Measurements from ENCODE around the gene MUSTN1.

MUSTN1 gene

GRCh38 chr3:52822363-52822762 is 12.5 kb downstream of the MUSTN1 start:
- DNase-seq (ENCODE audit: low read depth) = no peak
- TF ChIP-seq CTCF (IDR thresholded peaks at IDR 0.05; ENCODE audit: control insufficient read depth, extremely low read depth, insufficient read depth) = no peak

DNA sequence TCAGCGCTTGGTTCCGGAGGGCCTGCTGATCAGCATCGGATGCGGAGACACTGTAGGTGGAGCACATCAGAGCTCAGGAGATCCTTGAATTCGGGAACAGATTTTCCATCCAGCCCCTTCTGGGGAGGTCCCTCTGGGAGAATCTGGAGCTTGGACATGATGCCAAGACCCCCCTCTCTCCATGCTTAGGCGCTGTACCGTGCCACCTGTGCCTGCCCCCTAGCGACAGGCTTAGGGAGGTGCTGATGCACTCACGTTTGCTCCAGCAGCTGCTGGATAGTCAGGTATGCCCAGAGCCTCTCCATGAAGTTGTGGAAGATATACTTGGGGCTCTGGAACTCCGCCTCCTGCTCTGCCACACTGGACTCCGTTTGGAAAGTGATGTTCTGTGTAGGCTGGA is 14.1 kb downstream of the MUSTN1 start:
- peak; percentile 74 for TF ChIP-seq CTCF (IDR thresholded peaks at IDR 0.05; ENCODE audit: control insufficient read depth, extremely low read depth, insufficient read depth)
- no peak overlapping the region for H3K4me3 ChIP-seq (ENCODE audit: low read depth, low read length)
- no peak for DNase-seq (ENCODE audit: low read depth)

More at GRCh38 chr3:52822363-52822762, 12.5 kb downstream of the MUSTN1 start:
- no peak overlapping the region for H3K4me3 ChIP-seq (ENCODE audit: low read depth, low read length)

DNA sequence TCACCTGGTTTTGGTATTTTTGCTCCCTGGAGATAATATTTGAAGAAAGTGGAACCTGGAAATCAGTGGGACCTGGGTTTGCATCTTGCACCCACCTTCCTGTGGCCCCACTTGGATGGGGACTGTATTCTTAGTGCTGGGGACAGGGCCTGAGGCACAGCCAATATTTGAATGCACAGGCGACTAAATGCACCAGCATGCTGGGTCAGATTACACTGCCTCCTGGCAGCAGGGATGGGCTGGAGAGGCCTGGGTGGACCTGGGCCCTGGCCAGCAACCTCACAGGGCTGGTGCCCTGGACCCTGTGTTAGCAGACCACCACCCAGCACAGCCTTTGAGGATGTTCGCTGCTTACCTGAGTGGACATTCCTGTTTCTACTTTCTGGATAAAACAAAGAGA is 14.9 kb downstream of the MUSTN1 start:
- TF ChIP-seq CTCF (IDR thresholded peaks at IDR 0.05; ENCODE audit: control insufficient read depth, extremely low read depth, insufficient read depth) = no peak
- DNase-seq (ENCODE audit: low read depth) = no peak
- H3K4me3 ChIP-seq (ENCODE audit: low read depth, low read length) = no peak overlapping the region

DNA sequence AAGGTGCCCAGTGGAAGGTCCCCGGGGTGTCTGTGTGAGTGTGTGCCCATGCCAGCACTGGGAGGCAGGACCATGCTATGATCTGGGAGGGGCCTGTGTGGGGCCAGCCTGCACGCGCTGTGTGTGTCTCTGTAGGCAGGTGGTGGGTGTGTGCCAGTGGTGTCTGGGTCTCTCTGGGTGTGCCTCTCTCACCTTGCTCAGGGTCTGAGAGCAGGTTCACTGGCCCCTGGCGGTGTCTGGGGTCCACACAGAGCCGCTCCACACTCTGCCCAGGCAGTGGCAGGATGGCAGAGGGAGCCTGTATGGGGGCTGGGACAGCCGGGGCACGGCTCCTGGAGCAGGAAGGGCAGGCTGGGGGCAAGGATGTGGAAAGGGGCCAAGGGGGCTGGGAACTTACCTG is 17.0 kb downstream of the MUSTN1 start:
- no peak for DNase-seq (ENCODE audit: low read depth)
- no peak for TF ChIP-seq CTCF (IDR thresholded peaks at IDR 0.05; ENCODE audit: control insufficient read depth, extremely low read depth, insufficient read depth)
- H3K4me3 ChIP-seq (ENCODE audit: low read depth, low read length) = no peak overlapping the region

DNA sequence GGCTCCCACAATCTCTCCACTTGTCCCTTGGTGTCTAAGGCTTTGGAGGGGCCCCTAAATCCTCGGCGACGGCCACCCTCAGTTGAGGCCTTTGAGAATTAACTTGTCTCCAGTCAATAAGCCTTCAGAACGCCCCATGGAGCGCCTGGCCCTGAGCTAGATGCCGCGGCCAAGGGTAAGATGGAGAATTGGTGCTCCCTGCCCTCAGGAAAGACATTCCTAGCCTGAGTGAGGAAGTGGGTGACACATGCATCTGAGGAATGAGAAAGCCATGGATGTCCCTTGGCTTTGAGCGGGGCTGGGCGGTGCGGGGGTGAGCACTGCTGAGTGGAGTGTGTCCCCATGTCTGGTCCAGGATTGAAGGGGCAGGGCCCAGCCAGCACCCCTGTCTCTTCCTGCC is 17.6 kb downstream of the MUSTN1 start:
- H3K4me3 ChIP-seq (ENCODE audit: low read depth, low read length) = no peak overlapping the region
- TF ChIP-seq CTCF (IDR thresholded peaks at IDR 0.05; ENCODE audit: control insufficient read depth, extremely low read depth, insufficient read depth) = no peak

DNA sequence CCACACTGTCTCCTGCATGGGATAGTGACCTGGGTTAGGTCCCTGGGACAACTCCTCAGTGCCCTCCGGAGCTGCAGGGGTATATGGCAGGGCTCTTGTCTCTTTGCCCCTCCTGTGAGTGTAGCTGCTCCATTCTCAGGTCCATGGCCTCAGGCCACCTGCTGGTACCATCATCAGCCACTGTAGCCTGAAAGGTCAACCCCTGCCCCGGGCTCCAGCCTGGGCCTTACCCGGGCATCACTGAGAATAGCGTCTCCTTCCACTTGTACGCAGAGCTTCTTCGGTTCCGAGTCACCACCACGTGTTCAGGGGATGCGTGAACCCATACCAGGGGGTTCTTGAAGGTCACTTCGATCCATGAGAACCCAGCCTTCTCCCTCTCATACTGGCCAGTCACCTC is 18.2 kb downstream of the MUSTN1 start:
- no peak for TF ChIP-seq CTCF (IDR thresholded peaks at IDR 0.05; ENCODE audit: control insufficient read depth, extremely low read depth, insufficient read depth)
- H3K4me3 ChIP-seq (ENCODE audit: low read depth, low read length) = no peak overlapping the region
- no peak for DNase-seq (ENCODE audit: low read depth)

More for the DNA sequence above, 17.6 kb downstream of the MUSTN1 start:
- no peak for DNase-seq (ENCODE audit: low read depth)

GRCh38 chr3:52816199-52816598 is 18.6 kb downstream of the MUSTN1 start:
- TF ChIP-seq CTCF (IDR thresholded peaks at IDR 0.05; ENCODE audit: control insufficient read depth, extremely low read depth, insufficient read depth) = no peak
- DNase-seq (ENCODE audit: low read depth) = no peak
- no peak overlapping the region for H3K4me3 ChIP-seq (ENCODE audit: low read depth, low read length)
